ENCODE data around the gene SEPTIN11. TPM values are rescaled to one million over a fixed set of nuclear protein-coding genes. Genes with fewer than 3 reads are reported as not detected.
"Not testable (repeated sequence)": the region's sequence is repeated elsewhere in the genome, so short reads cannot be mapped to it uniquely, and the experiment has no call there.

Gene SEPTIN11
- total and polyA plus RNA-seq, 7 experiments from 2014 or later = 9.2 to 29.3 (median 16.5) TPM

DNA sequence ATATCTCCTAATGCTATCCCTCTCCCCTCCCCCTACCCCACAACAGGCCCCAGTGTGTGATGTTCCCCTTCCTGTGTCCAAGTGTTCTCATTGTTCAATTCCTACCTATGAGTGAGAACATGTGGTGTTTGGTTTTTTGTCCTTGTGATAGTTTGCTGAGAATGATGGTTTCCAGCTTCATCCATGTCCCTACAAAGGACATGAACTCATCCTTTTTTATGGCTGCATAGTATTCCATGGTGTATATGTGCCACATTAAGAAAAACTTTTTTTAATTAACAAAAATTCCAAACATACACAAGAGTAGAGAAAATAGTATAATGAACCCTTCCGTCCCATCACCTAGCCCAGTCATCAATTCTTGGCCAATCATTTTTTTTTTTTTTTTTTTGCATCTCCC is 14.4 kb downstream of the SEPTIN11 start:
- intact Hi-C loops (cut with micrococcal nuclease) = loop anchor here in 1 of 2 donors (1.0 kb wide), 1 partner anchor 14 kb away; no protein-coding TSS in a partner anchor
- not testable (repeated sequence) for H3K36me3 Mint-ChIP-seq; H3K4me3 ChIP-seq (ENCODE audit: low read length); ATAC-seq; H3K9me3 Mint-ChIP-seq; H3K4me3 Mint-ChIP-seq; H3K36me3 ChIP-seq (ENCODE audit: control insufficient read depth in 2 of 3, insufficient read depth in 3 of 3, low read length in 3 of 3); H3K27me3 ChIP-seq (ENCODE audit: control insufficient read depth in 2 of 2, insufficient read depth in 2 of 2, low read length in 2 of 2); H3K9me3 ChIP-seq (ENCODE audit: control insufficient read depth in 2 of 3, low read length in 3 of 3); H3K4me1 ChIP-seq (ENCODE audit: control insufficient read depth in 2 of 2, insufficient read depth in 2 of 2, low read length in 2 of 2); DNase-seq; H3K27ac Mint-ChIP-seq; H3K27ac ChIP-seq (ENCODE audit: low read depth, low read length)
- peaks cover 4 to 23% (median 17%) of the 10 kb centered on the region in 7 donors for H3K4me1 Mint-ChIP-seq
- ChIA-PET POLR2A (interaction anchor here (0.6 kb wide), 2 partner anchors 19 to 45 kb away, joined by 4 to 5 read pairs; no protein-coding TSS in a partner anchor), CTCF (interaction anchor here (0.5 to 1.8 kb wide), 6 partner anchors 19 to 229 kb away, joined by 3 to 4 read pairs (median 3); no protein-coding TSS in a partner anchor)
- H3K27me3 Mint-ChIP-seq = peaks cover 0 to 24% (median 0%) of the 10 kb centered on the region in 5 donors

DNA sequence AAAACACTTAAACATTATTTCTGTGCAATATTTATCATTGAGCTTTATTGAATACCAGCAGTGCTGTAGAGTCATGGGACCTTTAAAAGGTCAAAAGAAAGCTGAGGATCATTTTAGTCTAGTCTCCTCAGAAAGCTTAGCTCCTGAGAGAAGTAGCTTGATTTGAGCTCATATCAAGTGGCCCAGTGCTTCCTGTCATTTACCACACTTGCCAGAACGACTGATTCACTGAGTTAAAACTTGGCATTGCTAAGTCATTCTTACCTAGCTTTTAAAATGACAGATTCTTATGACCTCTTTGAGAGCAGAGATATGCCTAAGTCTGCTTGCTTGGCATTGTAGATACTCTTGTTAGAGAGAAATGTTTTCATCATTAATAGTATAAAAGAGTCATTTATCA is 15.2 kb downstream of the SEPTIN11 start:
- H3K9me3 ChIP-seq (ENCODE audit: control insufficient read depth in 2 of 3, low read length in 3 of 3) = no peaks in the 10 kb centered on the region
- peaks cover 3 to 19% (median 17%) of the 10 kb centered on the region in 7 donors for H3K4me1 Mint-ChIP-seq
- no peak for ATAC-seq
- H3K36me3 ChIP-seq (ENCODE audit: control insufficient read depth in 2 of 3, insufficient read depth in 3 of 3, low read length in 3 of 3) = no peaks in the 10 kb centered on the region
- DNase-seq = no peak
- peaks cover 0 to 5% (median 0%) of the 10 kb centered on the region in 11 donors for H3K9me3 Mint-ChIP-seq
- no peaks in the 10 kb centered on the region for H3K27me3 ChIP-seq (ENCODE audit: control insufficient read depth in 2 of 2, insufficient read depth in 2 of 2, low read length in 2 of 2)
- no peak overlapping the region for H3K27ac ChIP-seq (ENCODE audit: low read depth, low read length)
- POLR2A ChIA-PET = no interaction called here
- no peaks in the 10 kb centered on the region for H3K4me1 ChIP-seq (ENCODE audit: control insufficient read depth in 2 of 2, insufficient read depth in 2 of 2, low read length in 2 of 2)
- no peak overlapping the region for H3K27ac Mint-ChIP-seq
- CTCF ChIA-PET = interaction anchor here (0.5 to 1.8 kb wide), 6 partner anchors 19 to 228 kb away, joined by 3 to 4 read pairs (median 3); no protein-coding TSS in a partner anchor
- no peak overlapping the region for H3K4me3 Mint-ChIP-seq
- intact Hi-C loops (cut with micrococcal nuclease) = no loop called here
- no peak overlapping the region for H3K4me3 ChIP-seq (ENCODE audit: low read length)
- H3K27me3 Mint-ChIP-seq = peaks cover 0 to 22% (median 0%) of the 10 kb centered on the region in 5 donors
- peaks cover 0 to 7% (median 4%) of the 10 kb centered on the region in 5 donors for H3K36me3 Mint-ChIP-seq

DNA sequence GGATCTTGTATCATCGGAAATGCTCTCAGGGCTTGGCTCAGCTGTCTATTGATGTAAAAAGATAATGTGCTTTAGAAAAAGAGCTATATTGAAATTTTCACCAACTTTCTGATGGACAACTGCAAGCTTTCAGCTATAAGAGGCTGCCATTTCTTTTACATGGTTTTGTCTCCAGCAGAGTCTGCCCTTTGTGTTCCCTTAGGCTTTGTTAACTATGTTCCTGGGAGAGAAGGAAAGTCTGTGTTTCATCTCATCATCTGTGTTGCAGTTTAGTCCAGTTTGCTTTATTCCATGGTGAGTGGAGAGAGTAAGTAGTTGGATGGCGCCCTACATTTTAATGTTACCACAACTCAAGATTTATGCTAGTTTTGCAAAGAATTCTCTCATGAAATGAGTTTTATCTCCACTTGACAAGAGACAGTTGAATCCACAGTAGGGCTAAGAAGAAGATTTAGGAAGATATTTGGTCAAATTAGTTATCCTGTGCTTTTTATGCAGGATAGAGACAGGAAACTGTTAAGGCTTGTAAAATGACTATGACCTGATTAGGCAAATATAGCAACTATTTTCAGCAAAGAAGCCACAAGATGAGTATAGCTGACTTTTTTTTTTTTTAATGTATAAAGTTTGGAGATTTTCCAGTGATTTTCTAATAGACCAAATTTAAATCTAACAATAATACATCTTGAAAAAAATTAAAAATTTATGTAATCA is 16.5 kb downstream of the SEPTIN11 start:
- no peak overlapping the region for H3K27ac ChIP-seq (ENCODE audit: low read depth, low read length)
- Mint-ChIP-seq H3K4me1 (peaks cover 0 to 11% (median 6%) of the 10 kb centered on the region in 7 donors), H3K36me3 (peaks cover 0 to 9% (median 4%) of the 10 kb centered on the region in 5 donors), H3K9me3 (peaks cover 0 to 5% (median 0%) of the 10 kb centered on the region in 11 donors), H3K27ac (peak overlapping the region in 1 of 9 donors; percentile 47), H3K27me3 (peaks cover 0 to 22% (median 0%) of the 10 kb centered on the region in 5 donors), H3K4me3 (no peak overlapping the region)
- ChIA-PET CTCF (interaction anchor here (1.0 kb wide), 1 partner anchor 79 kb away, joined by 3 read pairs; no protein-coding TSS in a partner anchor), POLR2A (no interaction called here)
- no peaks in the 10 kb centered on the region for H3K36me3 ChIP-seq (ENCODE audit: control insufficient read depth in 2 of 3, insufficient read depth in 3 of 3, low read length in 3 of 3)
- no peaks in the 10 kb centered on the region for H3K4me1 ChIP-seq (ENCODE audit: control insufficient read depth in 2 of 2, insufficient read depth in 2 of 2, low read length in 2 of 2)
- H3K27me3 ChIP-seq (ENCODE audit: control insufficient read depth in 2 of 2, insufficient read depth in 2 of 2, low read length in 2 of 2) = no peaks in the 10 kb centered on the region
- intact Hi-C loops (cut with micrococcal nuclease) = loop anchor here in 1 of 2 donors (1.0 kb wide), 1 partner anchor 237 kb away; no protein-coding TSS in a partner anchor
- no peak for DNase-seq
- H3K4me3 ChIP-seq (ENCODE audit: low read length) = no peak overlapping the region
- no peaks in the 10 kb centered on the region for H3K9me3 ChIP-seq (ENCODE audit: control insufficient read depth in 2 of 3, low read length in 3 of 3)
- ATAC-seq = no peak

DNA sequence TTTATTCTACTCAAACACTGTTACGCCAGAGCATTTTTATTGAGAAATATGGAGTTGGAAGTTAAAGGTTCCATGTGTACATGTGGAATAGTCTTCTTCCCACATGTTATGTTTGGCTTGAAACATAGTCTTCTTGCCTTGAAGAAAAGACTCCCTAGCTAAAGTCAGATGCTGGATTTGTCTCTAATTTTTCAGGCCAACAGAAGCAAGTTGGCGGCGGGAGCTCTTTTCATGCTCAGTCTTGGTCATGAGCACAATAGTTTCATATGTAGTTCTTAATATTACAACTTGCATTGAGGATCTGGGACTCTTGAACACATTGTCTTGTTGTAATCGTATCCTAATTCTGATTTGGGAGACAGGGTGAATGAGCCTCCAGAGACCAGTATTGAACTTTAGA is 19.4 kb downstream of the SEPTIN11 start:
- Mint-ChIP-seq H3K4me3 (no peak overlapping the region), H3K4me1 (peaks cover 0 to 17% (median 11%) of the 10 kb centered on the region in 7 donors), H3K9me3 (peaks cover 0 to 5% (median 0%) of the 10 kb centered on the region in 11 donors), H3K36me3 (peaks cover 0 to 7% (median 4%) of the 10 kb centered on the region in 5 donors), H3K27ac (no peak overlapping the region), H3K27me3 (peaks cover 0 to 14% (median 0%) of the 10 kb centered on the region in 5 donors)
- Histone ChIP-seq H3K36me3 (ENCODE audit: control insufficient read depth in 2 of 3, insufficient read depth in 3 of 3, low read length in 3 of 3) (no peaks in the 10 kb centered on the region), H3K27ac (ENCODE audit: low read depth, low read length) (no peak overlapping the region), H3K4me3 (ENCODE audit: low read length) (no peak overlapping the region), H3K4me1 (ENCODE audit: control insufficient read depth in 2 of 2, insufficient read depth in 2 of 2, low read length in 2 of 2) (no peaks in the 10 kb centered on the region), H3K9me3 (ENCODE audit: control insufficient read depth in 2 of 3, low read length in 3 of 3) (no peaks in the 10 kb centered on the region), H3K27me3 (ENCODE audit: control insufficient read depth in 2 of 2, insufficient read depth in 2 of 2, low read length in 2 of 2) (no peaks in the 10 kb centered on the region)
- intact Hi-C loops (cut with micrococcal nuclease) = no loop called here
- no peak for DNase-seq
- ChIA-PET CTCF (no interaction called here), POLR2A (no interaction called here)
- ATAC-seq = no peak

DNA sequence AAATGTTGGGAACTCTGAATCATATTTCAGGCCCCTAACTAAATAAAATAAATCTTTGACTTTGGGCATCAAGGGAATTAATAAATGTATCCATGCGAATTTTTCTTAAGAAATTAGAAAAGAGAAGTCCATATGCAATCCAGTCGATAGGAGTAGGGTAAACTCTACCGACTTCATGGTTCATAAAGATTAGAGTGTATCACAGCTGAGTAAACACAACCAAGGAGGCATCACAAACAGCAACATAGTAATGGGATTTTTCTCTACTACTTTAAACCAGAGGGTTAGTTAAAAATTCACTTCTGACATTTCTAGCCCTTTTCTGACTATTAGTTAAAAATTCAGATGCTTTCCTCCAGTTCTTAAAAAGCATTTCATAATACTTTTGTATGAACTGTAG is 19.9 kb downstream of the SEPTIN11 start:
- peaks cover 0 to 2% (median 0%) of the 10 kb centered on the region in 11 donors for H3K9me3 Mint-ChIP-seq
- peaks cover 0 to 8% (median 5%) of the 10 kb centered on the region in 5 donors for H3K36me3 Mint-ChIP-seq
- H3K27me3 Mint-ChIP-seq = peaks cover 0 to 20% (median 0%) of the 10 kb centered on the region in 5 donors
- H3K4me1 Mint-ChIP-seq = peaks cover 0 to 14% (median 11%) of the 10 kb centered on the region in 7 donors
- Histone ChIP-seq H3K27ac (ENCODE audit: low read depth, low read length) (no peak overlapping the region), H3K36me3 (ENCODE audit: control insufficient read depth in 2 of 3, insufficient read depth in 3 of 3, low read length in 3 of 3) (no peaks in the 10 kb centered on the region), H3K9me3 (ENCODE audit: control insufficient read depth in 2 of 3, low read length in 3 of 3) (no peaks in the 10 kb centered on the region), H3K27me3 (ENCODE audit: control insufficient read depth in 2 of 2, insufficient read depth in 2 of 2, low read length in 2 of 2) (no peaks in the 10 kb centered on the region), H3K4me3 (ENCODE audit: low read length) (no peak overlapping the region), H3K4me1 (ENCODE audit: control insufficient read depth in 2 of 2, insufficient read depth in 2 of 2, low read length in 2 of 2) (no peaks in the 10 kb centered on the region)
- intact Hi-C loops (cut with micrococcal nuclease) = no loop called here
- ChIA-PET CTCF (no interaction called here), POLR2A (no interaction called here)
- no peak overlapping the region for H3K4me3 Mint-ChIP-seq
- no peak for ATAC-seq
- no peak for DNase-seq
- H3K27ac Mint-ChIP-seq = no peak overlapping the region

DNA sequence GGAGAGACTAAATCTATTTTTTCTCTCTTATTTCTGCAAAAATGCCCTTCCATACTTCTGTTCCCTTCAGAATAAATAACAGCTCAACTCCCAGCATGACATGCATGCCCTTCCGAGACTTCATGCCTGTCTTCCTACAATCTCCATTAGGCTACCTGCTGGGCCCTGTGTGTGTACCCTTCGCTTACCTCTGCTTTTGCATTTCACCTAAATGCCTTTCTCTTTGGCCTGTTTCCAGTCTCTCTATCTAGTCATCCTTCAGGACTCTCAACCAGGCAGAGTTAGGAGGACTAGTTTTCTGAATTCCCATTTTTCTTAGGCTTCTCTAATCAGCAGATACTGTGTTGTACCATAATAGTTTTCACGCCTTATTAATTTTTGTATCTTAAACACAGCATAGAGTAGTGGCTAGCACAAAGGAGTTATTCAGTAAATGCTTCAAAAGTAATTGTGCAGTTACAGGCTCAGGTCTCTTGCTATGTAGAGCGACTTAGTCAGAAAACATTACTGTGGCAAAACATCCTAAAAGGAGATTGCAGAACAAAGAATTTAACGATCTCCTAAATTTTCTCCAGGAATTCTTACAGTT is 20.5 kb downstream of the SEPTIN11 start:
- POLR2A ChIA-PET = no interaction called here
- H3K27ac ChIP-seq (ENCODE audit: low read depth, low read length) = no peak overlapping the region
- H3K27me3 ChIP-seq (ENCODE audit: control insufficient read depth in 2 of 2, insufficient read depth in 2 of 2, low read length in 2 of 2) = no peaks in the 10 kb centered on the region
- H3K4me1 ChIP-seq (ENCODE audit: control insufficient read depth in 2 of 2, insufficient read depth in 2 of 2, low read length in 2 of 2) = no peaks in the 10 kb centered on the region
- H3K4me3 ChIP-seq (ENCODE audit: low read length) = no peak overlapping the region
- peaks cover 0 to 8% (median 5%) of the 10 kb centered on the region in 5 donors for H3K36me3 Mint-ChIP-seq
- peaks cover 0 to 2% (median 0%) of the 10 kb centered on the region in 11 donors for H3K9me3 Mint-ChIP-seq
- no peaks in the 10 kb centered on the region for H3K9me3 ChIP-seq (ENCODE audit: control insufficient read depth in 2 of 3, low read length in 3 of 3)
- peaks cover 0 to 20% (median 0%) of the 10 kb centered on the region in 5 donors for H3K27me3 Mint-ChIP-seq
- intact Hi-C loops (cut with micrococcal nuclease) = loop anchor here in 1 of 2 donors (2.0 kb wide), 1 partner anchor 19 kb away; no protein-coding TSS in a partner anchor
- DNase-seq (no peak), ATAC-seq (no peak)
- no peaks in the 10 kb centered on the region for H3K36me3 ChIP-seq (ENCODE audit: control insufficient read depth in 2 of 3, insufficient read depth in 3 of 3, low read length in 3 of 3)
- peak overlapping the region in 1 of 9 donors; percentile 43 for H3K27ac Mint-ChIP-seq
- H3K4me3 Mint-ChIP-seq = no peak overlapping the region
- CTCF ChIA-PET = interaction anchor here (1.6 kb wide), 1 partner anchor 13 kb away, joined by 5 read pairs; no protein-coding TSS in a partner anchor
- H3K4me1 Mint-ChIP-seq = peaks cover 0 to 11% (median 10%) of the 10 kb centered on the region in 7 donors

Measured in naive thymus-derived CD4-positive, alpha-beta T cell (primary cell).